GM21737 (cell line): ENCODE measurements around the gene EBP.
A peak's percentile ranks its signal among the peaks of the same experiment; 100 is the strongest.

Source experiments
- ATAC-seq: cut with Tn5 transposase; IDR thresholded peaks from one replicate; pipeline ENCODE4 v1.9.1; 2021; ENCODE audit warnings: mild to moderate bottlenecking, moderate library complexity; ENCODE audit not compliant: unreplicated experiment

EBP gene

GRCh38 chrX:48574270-48575266 is 53.0 kb downstream of the EBP start, which contains the start of gene RBM3:
RBM3 (plus strand) TSS chrX:48574484; CDS start chrX:48575181, 697 bp downstream.
- ATAC-seq: peak; percentile 84

GRCh38 chrX:48575642-48576041 is 54.0 kb downstream of the EBP start:
- ATAC-seq: no peak

GRCh38 chrX:48576108-48576507 is 54.5 kb downstream of the EBP start:
- ATAC-seq: no peak
